ENCODE data around the gene DCBLD2. TPM values are rescaled to one million over a fixed set of nuclear protein-coding genes. Genes with fewer than 3 reads are reported as not detected.

The DCBLD2 gene
- total and polyA plus RNA-seq, 4 experiments from 2014 or later: 0.52 to 2.5 (median 1.4) TPM

GRCh38 chr3:98917608-98918007 lies 16.1 kb upstream of the DCBLD2 start:
- Mint-ChIP-seq H3K36me3 (no peaks in the 10 kb centered on the region), H3K27me3 (peaks cover 0 to 9% of the 10 kb centered on the region in 2 donors), H3K9me3 (no peaks in the 10 kb centered on the region), H3K4me3 (no peak overlapping the region), H3K27ac (no peak overlapping the region), H3K4me1 (no peaks in the 10 kb centered on the region)
- Histone ChIP-seq H3K4me1 (ENCODE audit: insufficient read depth, low read length) (no peaks in the 10 kb centered on the region), H3K27me3 (ENCODE audit: insufficient read depth, low read length) (no peaks in the 10 kb centered on the region), H3K9me3 (ENCODE audit: control insufficient read depth in 1 of 2, low read length in 2 of 2) (no peaks in the 10 kb centered on the region), H3K27ac (ENCODE audit: low read depth, low read length) (no peak overlapping the region), H3K36me3 (ENCODE audit: insufficient read depth, low read length) (no peaks in the 10 kb centered on the region), H3K4me3 (ENCODE audit: low read length in 2 of 2) (no peak overlapping the region)
- ChIA-PET POLR2A (ENCODE audit: partially characterized antibody) (no interaction called here), CTCF (ENCODE audit: partially characterized antibody) (no interaction called here)
- DNase-seq: no peak
- intact Hi-C loops (cut with micrococcal nuclease): no loop called here

DNA sequence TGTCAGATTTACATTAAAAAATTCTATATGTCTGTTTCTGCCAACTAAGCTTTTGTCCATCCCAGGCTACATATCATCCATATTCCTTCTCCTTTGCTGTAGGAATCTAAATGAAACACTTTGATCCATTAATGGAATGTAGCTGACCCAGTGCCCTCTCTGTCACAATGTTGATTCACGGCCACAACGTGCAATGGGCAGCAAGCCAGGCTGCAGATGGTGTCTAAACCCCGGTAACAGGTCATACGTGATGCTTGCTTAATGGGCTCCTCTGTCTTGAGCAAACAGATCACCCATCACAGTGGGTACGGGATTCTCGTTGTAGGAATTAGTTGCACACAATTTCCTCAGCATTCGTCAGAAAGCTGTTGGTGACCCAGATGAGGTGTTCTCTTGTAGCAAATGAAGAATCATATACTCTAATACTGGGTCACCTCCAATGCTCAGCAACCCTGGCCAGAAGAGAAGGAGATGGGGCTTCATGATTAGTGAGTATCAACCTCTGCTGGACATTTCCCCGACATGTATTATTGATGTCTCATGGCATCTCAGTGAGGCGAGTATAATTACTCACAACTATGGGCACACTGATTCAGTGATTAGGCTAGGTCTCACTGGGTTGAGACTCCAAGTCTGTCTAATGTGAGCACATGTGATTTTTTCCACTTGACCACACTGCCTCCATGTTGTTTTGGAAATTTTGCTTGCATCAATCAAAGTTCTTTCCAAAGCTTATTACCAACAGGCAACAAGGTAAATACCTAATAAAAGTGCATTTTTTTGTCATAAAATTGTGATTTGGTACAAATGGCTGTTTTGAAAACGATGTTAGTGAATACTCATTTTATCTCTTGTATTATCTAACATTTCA lies 12.9 kb upstream of the DCBLD2 start:
- Mint-ChIP-seq H3K9me3 (peaks cover 0 to 6% (median 0%) of the 10 kb centered on the region in 8 donors), H3K27ac (no peak overlapping the region), H3K4me3 (no peak overlapping the region), H3K36me3 (no peaks in the 10 kb centered on the region), H3K27me3 (peaks cover 8 to 13% of the 10 kb centered on the region in 2 donors), H3K4me1 (no peaks in the 10 kb centered on the region)
- no peak overlapping the region for H3K4me3 ChIP-seq (ENCODE audit: low read length in 2 of 2)
- no peaks in the 10 kb centered on the region for H3K27me3 ChIP-seq (ENCODE audit: insufficient read depth, low read length)
- no peaks in the 10 kb centered on the region for H3K36me3 ChIP-seq (ENCODE audit: insufficient read depth, low read length)
- no peaks in the 10 kb centered on the region for H3K4me1 ChIP-seq (ENCODE audit: insufficient read depth, low read length)
- DNase-seq: no peak
- no peak overlapping the region for H3K27ac ChIP-seq (ENCODE audit: low read depth, low read length)
- ChIA-PET CTCF (ENCODE audit: partially characterized antibody) (no interaction called here), POLR2A (ENCODE audit: partially characterized antibody) (no interaction called here)
- intact Hi-C loops (cut with micrococcal nuclease): no loop called here
- no peaks in the 10 kb centered on the region for H3K9me3 ChIP-seq (ENCODE audit: control insufficient read depth in 1 of 2, low read length in 2 of 2)

DNA sequence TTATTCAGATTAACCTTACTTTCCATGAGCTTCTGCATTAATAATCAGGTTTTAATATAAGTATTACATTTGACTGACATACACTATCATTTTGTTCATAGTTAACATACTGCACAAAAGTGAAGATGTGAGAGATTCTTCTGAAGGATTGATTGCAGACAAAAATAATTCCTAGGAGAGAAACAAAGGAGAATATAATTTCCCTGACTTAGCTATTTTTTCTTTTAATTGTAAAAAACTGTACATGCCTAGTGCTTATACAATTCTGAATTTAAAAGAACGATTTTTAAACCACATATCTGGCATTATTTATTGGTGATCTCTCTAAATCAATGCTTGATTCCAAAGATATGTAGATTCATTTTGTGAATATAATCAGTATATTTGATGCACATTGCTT lies 11.0 kb upstream of the DCBLD2 start:
- no peak overlapping the region for H3K4me3 Mint-ChIP-seq
- intact Hi-C loops (cut with micrococcal nuclease): no loop called here
- no peak overlapping the region for H3K4me3 ChIP-seq (ENCODE audit: low read length in 2 of 2)
- H3K4me1 ChIP-seq (ENCODE audit: insufficient read depth, low read length): no peaks in the 10 kb centered on the region
- no peaks in the 10 kb centered on the region for H3K36me3 Mint-ChIP-seq
- ChIA-PET CTCF (ENCODE audit: partially characterized antibody) (no interaction called here), POLR2A (ENCODE audit: partially characterized antibody) (no interaction called here)
- no peaks in the 10 kb centered on the region for H3K36me3 ChIP-seq (ENCODE audit: insufficient read depth, low read length)
- no peaks in the 10 kb centered on the region for H3K27me3 ChIP-seq (ENCODE audit: insufficient read depth, low read length)
- H3K9me3 Mint-ChIP-seq: peaks cover 0 to 6% (median 3%) of the 10 kb centered on the region in 8 donors
- no peaks in the 10 kb centered on the region for H3K9me3 ChIP-seq (ENCODE audit: control insufficient read depth in 1 of 2, low read length in 2 of 2)
- no peak overlapping the region for H3K27ac ChIP-seq (ENCODE audit: low read depth, low read length)
- DNase-seq: no peak
- H3K4me1 Mint-ChIP-seq: no peaks in the 10 kb centered on the region
- H3K27ac Mint-ChIP-seq: no peak overlapping the region
- H3K27me3 Mint-ChIP-seq: peaks cover 8 to 14% of the 10 kb centered on the region in 2 donors

GRCh38 chr3:98906230-98906629 lies 4.7 kb upstream of the DCBLD2 start:
- POLR2A ChIA-PET (ENCODE audit: partially characterized antibody): no interaction called here

DNA sequence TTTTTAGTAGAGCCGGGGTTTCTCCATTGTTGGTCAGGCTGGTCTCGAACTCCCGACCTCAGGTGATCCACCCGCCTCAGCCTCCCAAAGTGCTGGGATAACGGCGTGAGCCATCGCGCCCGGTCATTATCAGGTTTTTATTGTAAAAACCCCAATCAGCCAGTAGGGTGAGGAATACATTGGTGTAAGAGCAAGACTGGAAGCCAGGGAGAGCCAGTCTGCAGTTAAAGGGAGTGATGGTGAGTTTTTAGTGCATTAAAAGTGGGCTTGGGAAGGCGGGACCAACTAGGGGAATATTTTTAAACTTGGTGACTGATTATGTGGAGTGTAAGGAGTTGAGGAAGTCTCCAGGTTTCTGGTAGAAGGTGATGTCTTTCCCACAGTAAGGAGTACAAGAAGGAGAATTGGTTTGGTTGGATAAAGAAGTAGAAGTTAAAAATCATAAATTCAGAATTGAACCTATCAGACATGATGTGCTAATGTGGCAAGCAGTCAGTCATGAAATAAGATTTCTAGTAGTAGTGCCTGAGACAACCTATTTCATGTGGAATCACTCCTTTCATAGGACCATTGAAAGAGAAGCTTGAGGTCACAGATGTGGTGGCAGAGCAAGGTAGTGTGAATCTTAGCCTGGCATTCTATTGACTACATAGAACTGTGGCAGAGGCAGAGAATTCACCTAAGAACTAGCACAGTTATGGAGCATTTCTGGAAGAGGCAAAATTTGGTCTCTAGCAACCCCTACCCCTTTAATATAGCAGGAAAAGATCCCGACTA lies 2.4 kb upstream of the DCBLD2 start:
- Mint-ChIP-seq H3K9me3 (peaks cover 0 to 3% (median 0%) of the 10 kb centered on the region in 8 donors), H3K4me1 (peaks cover 8 to 28% (median 12%) of the 10 kb centered on the region in 4 donors), H3K27me3 (peaks cover 9 to 25% of the 10 kb centered on the region in 2 donors), H3K4me3 (peak overlapping the region in 1 of 8 donors; percentile 6), H3K36me3 (peaks cover 0 to 4% of the 10 kb centered on the region in 2 donors), H3K27ac (no peak overlapping the region)
- POLR2A ChIA-PET (ENCODE audit: partially characterized antibody): no interaction called here
- no peak overlapping the region for H3K27ac ChIP-seq (ENCODE audit: low read depth, low read length)
- CTCF ChIA-PET (ENCODE audit: partially characterized antibody): no interaction called here
- peaks cover 8% of the 10 kb centered on the region for H3K27me3 ChIP-seq (ENCODE audit: insufficient read depth, low read length)
- H3K4me1 ChIP-seq (ENCODE audit: insufficient read depth, low read length): peaks cover 8% of the 10 kb centered on the region
- DNase-seq: no peak
- H3K9me3 ChIP-seq (ENCODE audit: control insufficient read depth in 1 of 2, low read length in 2 of 2): no peaks in the 10 kb centered on the region
- H3K36me3 ChIP-seq (ENCODE audit: insufficient read depth, low read length): no peaks in the 10 kb centered on the region
- intact Hi-C loops (cut with micrococcal nuclease): loop anchor here (5.0 kb wide), 3 partner anchors 312 to 1142 kb away; partner anchors contain the start of genes ARL6, CPOX and GABRR3
- no peak overlapping the region for H3K4me3 ChIP-seq (ENCODE audit: low read length in 2 of 2)

More at GRCh38 chr3:98906230-98906629, 4.7 kb upstream of the DCBLD2 start:
- CTCF ChIA-PET (ENCODE audit: partially characterized antibody): interaction anchor here (0.7 kb wide), 1 partner anchor 697 kb away, joined by 3 read pairs; no protein-coding TSS in a partner anchor
- no peak overlapping the region for H3K27ac Mint-ChIP-seq
- no peak overlapping the region for H3K4me3 ChIP-seq (ENCODE audit: low read length in 2 of 2)
- DNase-seq: no peak
- intact Hi-C loops (cut with micrococcal nuclease): no loop called here
- H3K36me3 ChIP-seq (ENCODE audit: insufficient read depth, low read length): no peaks in the 10 kb centered on the region
- no peaks in the 10 kb centered on the region for H3K27me3 ChIP-seq (ENCODE audit: insufficient read depth, low read length)
- H3K27ac ChIP-seq (ENCODE audit: low read depth, low read length): no peak overlapping the region
- peaks cover 0 to 4% of the 10 kb centered on the region in 2 donors for H3K36me3 Mint-ChIP-seq
- H3K4me3 Mint-ChIP-seq: no peak overlapping the region
- H3K4me1 ChIP-seq (ENCODE audit: insufficient read depth, low read length): peaks cover 8% of the 10 kb centered on the region
- peaks cover 9 to 31% of the 10 kb centered on the region in 2 donors for H3K27me3 Mint-ChIP-seq
- no peaks in the 10 kb centered on the region for H3K9me3 ChIP-seq (ENCODE audit: control insufficient read depth in 1 of 2, low read length in 2 of 2)
- H3K4me1 Mint-ChIP-seq: peaks cover 5 to 14% (median 7%) of the 10 kb centered on the region in 4 donors
- peaks cover 0 to 6% (median 3%) of the 10 kb centered on the region in 8 donors for H3K9me3 Mint-ChIP-seq

DNA sequence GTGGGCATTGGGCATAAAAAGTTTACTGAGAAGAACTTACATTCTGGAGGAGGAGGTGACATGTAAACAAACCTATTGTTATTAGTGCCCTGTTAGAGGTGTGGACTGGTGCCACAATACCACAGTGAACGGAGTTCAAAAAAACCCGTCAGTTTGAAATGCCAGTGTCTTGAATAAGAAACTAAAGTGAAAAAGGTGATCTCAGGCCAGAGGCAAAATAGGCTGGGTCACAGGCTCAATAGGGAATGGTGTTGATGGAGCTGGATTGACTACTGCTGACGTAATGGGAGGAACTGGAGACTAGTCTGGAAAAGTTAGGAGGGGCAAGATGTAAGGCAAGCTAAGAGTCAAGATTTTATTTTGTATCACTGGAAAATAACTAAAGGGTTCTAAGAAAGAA lies 1.6 kb upstream of the DCBLD2 start:
- Mint-ChIP-seq H3K4me1 (peaks cover 8 to 28% (median 12%) of the 10 kb centered on the region in 4 donors), H3K27me3 (peaks cover 9 to 25% of the 10 kb centered on the region in 2 donors), H3K4me3 (peak overlapping the region in 3 of 8 donors; percentile 2 to 7 (median 6)), H3K9me3 (no peaks in the 10 kb centered on the region), H3K36me3 (peaks cover 0 to 4% of the 10 kb centered on the region in 2 donors), H3K27ac (no peak overlapping the region)
- H3K4me1 ChIP-seq (ENCODE audit: insufficient read depth, low read length): peaks cover 8% of the 10 kb centered on the region
- ChIA-PET POLR2A (ENCODE audit: partially characterized antibody) (no interaction called here), CTCF (ENCODE audit: partially characterized antibody) (no interaction called here)
- no peak overlapping the region for H3K4me3 ChIP-seq (ENCODE audit: low read length in 2 of 2)
- no peak overlapping the region for H3K27ac ChIP-seq (ENCODE audit: low read depth, low read length)
- peaks cover 8% of the 10 kb centered on the region for H3K27me3 ChIP-seq (ENCODE audit: insufficient read depth, low read length)
- H3K9me3 ChIP-seq (ENCODE audit: control insufficient read depth in 1 of 2, low read length in 2 of 2): no peaks in the 10 kb centered on the region
- DNase-seq: no peak
- intact Hi-C loops (cut with micrococcal nuclease): loop anchor here (5.0 kb wide), 3 partner anchors 311 to 1141 kb away; partner anchors contain the start of genes ARL6, CPOX and GABRR3
- no peaks in the 10 kb centered on the region for H3K36me3 ChIP-seq (ENCODE audit: insufficient read depth, low read length)

DNA sequence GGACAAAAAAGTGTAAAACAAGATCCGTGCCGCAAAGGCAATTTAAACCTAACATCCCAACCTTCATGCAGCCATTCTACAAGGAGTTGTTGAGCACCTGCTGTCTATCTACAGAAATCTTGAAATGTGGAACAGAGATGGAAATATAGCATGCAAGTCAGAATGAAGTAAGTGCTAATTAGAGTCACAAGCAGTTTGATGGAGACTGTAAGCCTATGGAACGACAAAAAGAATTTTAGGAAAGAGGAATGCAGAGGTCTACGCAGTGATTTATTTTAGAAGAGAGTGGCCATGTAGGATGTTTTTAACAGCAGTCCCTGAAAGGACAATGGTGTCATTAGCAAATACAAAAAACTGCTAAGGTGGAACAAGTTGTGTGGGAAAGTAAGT lies 851 bp upstream of the DCBLD2 start:
- intact Hi-C loops (cut with micrococcal nuclease): loop anchor here (5.0 kb wide), 3 partner anchors 310 to 1140 kb away; partner anchors contain the start of genes ARL6, CPOX and GABRR3
- peaks cover 8% of the 10 kb centered on the region for H3K4me1 ChIP-seq (ENCODE audit: insufficient read depth, low read length)
- H3K4me3 ChIP-seq (ENCODE audit: low read length in 2 of 2): peak overlapping the region; percentile 53 to 75
- Mint-ChIP-seq H3K27ac (peak overlapping the region in 4 of 7 donors; percentile 0 to 92 (median 75)), H3K4me1 (peaks cover 8 to 28% (median 12%) of the 10 kb centered on the region in 4 donors), H3K9me3 (no peaks in the 10 kb centered on the region), H3K27me3 (peaks cover 7 to 25% of the 10 kb centered on the region in 2 donors), H3K4me3 (peak overlapping the region; percentile 87 to 96 (median 93)), H3K36me3 (peaks cover 0 to 4% of the 10 kb centered on the region in 2 donors)
- no peaks in the 10 kb centered on the region for H3K36me3 ChIP-seq (ENCODE audit: insufficient read depth, low read length)
- peak overlapping the region; percentile 6 for H3K27ac ChIP-seq (ENCODE audit: low read depth, low read length)
- H3K9me3 ChIP-seq (ENCODE audit: control insufficient read depth in 1 of 2, low read length in 2 of 2): no peaks in the 10 kb centered on the region
- peak in 2 of 5 donors; percentile 1 to 5 for DNase-seq
- H3K27me3 ChIP-seq (ENCODE audit: insufficient read depth, low read length): peaks cover 8% of the 10 kb centered on the region
- ChIA-PET CTCF (ENCODE audit: partially characterized antibody) (no interaction called here), POLR2A (ENCODE audit: partially characterized antibody) (no interaction called here)
